GM21619 (cell line): ENCODE results near the gene OR10P1.
"Not testable (repeated sequence)": the region's sequence is repeated elsewhere in the genome, so short reads cannot be mapped to it uniquely, and the experiment has no call there.

Experiments used
- ATAC-seq: cut with Tn5 transposase; IDR thresholded peaks from one replicate; pipeline ENCODE4 v1.9.1; 2021; ENCODE audit not compliant: unreplicated experiment

Gene OR10P1, protein sequence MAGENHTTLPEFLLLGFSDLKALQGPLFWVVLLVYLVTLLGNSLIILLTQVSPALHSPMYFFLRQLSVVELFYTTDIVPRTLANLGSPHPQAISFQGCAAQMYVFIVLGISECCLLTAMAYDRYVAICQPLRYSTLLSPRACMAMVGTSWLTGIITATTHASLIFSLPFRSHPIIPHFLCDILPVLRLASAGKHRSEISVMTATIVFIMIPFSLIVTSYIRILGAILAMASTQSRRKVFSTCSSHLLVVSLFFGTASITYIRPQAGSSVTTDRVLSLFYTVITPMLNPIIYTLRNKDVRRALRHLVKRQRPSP

GRCh38 chr12:55636853-55637252 is at the start of gene OR10P1:
Gene OR10P1 (plus strand): TSS chr12:55636892. CDS start chr12:55636892, 0 bp downstream.
- no peak for ATAC-seq

GRCh38 chr12:55590152-55590551 is 46.5 kb upstream of the OR10P1 start:
- not testable (repeated sequence) for ATAC-seq

GRCh38 chr12:55607821-55608594 is 28.7 kb upstream of the OR10P1 start:
- ATAC-seq, result no peak

DNA sequence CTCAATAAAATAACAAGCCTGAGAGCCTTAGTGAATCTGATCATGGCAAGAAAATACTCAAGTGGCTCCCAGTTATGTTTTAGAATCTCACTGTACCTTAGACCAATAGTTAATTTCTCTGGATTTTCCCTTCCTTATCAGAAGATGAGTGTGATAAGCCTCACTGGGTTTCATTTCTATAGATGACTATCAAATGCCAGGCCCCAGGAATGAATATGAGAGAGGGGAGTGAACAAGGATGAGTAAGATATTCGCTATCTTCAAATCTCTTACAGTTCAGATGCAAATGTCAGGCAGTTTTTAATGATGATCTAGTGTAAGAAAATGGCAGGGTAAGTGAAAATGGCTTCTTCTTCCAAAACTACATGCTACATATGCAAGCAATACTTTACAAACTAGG is 26.1 kb upstream of the OR10P1 start:
- ATAC-seq, result no peak

GRCh38 chr12:55612646-55613045 is 24.0 kb upstream of the OR10P1 start:
- ATAC-seq, result no peak

DNA sequence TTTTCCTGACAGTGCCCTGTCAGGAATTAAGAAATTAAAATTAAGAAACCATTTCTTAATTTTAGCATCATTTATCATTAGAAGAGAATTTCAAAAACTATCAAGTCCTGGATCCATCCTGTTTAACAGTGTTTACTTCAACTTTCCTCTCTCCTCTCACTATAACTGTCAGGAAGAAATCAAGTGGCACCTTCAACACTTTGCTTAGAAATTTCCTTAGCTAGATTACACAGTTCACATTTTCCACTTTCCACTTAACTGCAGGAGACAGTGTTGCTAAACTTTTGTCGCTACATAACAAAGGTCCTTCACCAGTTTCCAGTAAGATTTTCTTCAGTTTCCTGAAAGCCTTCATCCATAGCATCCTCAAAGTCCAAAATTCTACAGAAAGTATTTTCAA is 21.9 kb upstream of the OR10P1 start:
- no peak for ATAC-seq

DNA sequence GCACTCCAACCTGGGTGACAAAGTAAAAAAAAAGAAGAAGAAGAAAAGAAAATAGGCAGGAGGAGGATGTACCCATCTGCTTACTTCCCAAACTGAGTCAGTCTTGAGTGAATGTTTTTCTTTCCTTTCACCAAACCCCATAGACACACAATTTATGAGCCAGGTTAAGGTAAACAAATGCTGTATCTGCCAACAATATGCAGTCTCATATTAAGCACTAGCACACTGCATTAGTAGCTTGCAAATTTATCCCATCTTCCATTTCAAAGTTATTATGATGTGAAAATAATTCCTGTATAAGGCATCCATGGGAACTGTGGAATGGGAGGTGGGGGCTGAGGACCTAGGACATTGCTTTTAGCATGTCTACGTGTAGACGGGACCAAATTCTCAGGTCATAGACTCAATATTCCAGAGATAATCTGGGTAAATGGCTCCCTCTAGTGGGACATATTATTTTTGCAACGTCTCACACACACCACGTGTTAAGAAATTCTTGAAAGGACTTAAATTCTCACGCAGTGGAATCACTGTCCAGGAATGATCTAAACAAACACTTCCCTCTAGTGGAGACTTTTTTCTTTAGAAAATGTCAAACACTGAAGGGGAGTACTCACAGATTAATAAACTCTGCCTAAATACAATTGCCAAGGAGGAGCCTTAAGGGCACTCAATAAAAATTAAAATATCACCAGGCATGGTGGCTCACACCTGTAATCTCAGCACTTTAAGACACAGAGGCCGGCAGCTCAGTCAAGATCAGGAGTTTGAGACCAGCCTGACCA is 17.1 kb upstream of the OR10P1 start:
- ATAC-seq, result peak; percentile 80

DNA sequence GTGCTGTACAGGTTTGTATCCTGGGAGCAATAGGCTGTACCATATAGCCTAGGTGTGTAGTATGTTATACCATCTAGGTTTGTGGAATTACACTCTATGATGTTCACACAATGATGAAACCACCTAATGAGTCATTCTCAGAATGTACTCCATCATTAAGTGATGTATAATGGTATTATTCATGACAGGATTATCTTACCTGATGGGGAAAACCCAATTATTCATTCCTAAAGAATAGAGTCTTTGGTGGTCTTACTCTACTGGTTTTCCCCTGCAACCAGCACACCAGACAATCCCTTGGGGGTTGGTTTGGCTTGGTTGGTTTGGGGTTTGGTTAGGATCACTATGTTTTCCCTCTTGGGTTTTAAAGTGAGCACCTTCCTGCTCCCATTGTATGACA is 12.6 kb upstream of the OR10P1 start:
- ATAC-seq, result peak; percentile 45

GRCh38 chr12:55626154-55626553 is 10.5 kb upstream of the OR10P1 start:
- no peak for ATAC-seq

GRCh38 chr12:55629058-55629841 is 7.4 kb upstream of the OR10P1 start:
- no peak for ATAC-seq

DNA sequence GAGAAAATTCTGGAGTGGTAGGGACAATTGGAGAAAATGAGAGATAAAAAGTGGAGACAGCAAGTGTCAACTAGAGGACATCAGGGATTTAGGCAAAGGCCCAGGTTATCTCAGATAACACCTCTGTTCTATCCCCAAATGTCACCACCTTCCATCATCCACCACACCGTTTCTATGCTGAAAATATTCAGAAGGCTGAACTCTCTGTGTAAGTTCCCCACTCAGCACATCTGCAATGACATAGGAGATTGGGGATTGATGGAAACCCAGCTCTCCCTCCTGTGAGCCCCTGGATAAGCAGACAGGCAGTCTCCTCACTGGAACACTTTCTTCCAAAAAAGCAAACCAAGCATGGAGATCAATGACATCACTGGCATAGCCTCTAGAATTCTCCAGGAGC is 5.6 kb upstream of the OR10P1 start:
- no peak for ATAC-seq

GRCh38 chr12:55631733-55632132 is 5.0 kb upstream of the OR10P1 start:
- no peak for ATAC-seq

GRCh38 chr12:55633151-55633550 is 3.5 kb upstream of the OR10P1 start:
- ATAC-seq, result no peak

DNA sequence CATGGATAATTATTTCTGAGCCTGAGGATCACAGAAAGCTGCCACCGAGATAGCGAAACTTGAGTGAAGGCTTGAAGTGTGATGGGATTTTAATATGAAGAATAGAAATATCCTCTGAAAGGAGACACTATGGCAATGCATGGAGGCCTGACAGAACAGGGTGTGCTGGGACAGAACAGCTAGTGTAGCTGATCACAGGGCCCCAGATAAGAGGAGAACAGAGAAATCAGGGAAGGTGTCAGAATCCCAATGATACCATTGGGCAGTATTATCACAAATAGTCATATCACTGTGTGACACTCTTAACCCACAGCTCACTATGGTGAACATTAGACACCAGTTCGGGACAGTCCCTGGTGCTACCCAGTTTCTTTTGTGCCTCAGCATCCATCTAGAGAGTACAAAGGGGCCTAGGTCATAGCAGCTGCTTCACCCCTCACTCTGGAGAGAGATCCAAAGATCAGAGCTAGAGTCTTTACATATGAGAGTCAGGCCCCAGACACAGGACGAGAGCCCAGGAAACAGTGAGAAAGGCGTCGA is 506 bp upstream of the OR10P1 start:
- no peak for ATAC-seq

GRCh38 chr12:55637467-55637866 is 775 bp downstream of the OR10P1 start:
- no peak for ATAC-seq

DNA sequence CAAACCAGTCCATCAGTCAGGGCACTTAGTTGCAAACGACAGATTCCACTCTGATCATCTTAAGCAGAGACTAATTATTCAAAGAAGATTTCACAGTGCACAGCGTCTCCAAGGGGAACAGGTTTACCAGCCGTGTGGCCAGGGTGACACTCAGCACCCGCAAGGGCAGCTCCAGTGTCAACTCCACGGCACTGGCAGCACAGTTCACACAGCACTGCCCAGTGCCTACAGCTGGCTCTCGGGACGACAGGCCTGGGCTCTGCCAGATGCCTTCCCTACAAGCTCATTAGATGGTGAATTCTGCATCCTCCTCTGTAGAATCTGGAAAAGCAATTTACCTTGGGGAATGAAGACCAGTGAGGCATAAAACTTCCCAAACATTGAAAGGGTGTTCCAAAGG is 4.9 kb downstream of the OR10P1 start:
- ATAC-seq, result no peak

- no peak for ATAC-seq
These were observed 5.6 kb downstream of the OR10P1 start for GRCh38 chr12:55642267-55642666.

DNA sequence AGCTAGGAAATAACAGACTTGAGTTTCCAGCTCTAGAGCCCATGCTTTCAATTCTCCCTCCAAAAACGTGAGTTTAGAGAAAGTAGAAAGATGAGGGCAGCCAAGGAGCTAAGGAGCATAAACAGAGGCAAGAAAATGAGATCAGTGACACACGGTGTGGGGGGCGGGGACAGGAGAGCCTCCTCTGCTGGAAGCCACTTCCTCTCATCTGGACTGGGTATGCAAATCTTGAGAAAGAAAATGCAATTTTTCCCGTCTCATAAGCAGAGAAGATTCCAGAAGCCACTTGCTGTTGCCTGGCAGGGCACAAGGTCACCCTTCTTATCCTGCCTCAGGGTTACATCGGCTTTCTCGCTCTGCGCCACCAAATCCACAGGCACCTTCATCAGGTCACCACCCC is 6.0 kb downstream of the OR10P1 start:
- ATAC-seq, result peak; percentile 36

GRCh38 chr12:55644591-55644990 is 7.9 kb downstream of the OR10P1 start:
- no peak for ATAC-seq

DNA sequence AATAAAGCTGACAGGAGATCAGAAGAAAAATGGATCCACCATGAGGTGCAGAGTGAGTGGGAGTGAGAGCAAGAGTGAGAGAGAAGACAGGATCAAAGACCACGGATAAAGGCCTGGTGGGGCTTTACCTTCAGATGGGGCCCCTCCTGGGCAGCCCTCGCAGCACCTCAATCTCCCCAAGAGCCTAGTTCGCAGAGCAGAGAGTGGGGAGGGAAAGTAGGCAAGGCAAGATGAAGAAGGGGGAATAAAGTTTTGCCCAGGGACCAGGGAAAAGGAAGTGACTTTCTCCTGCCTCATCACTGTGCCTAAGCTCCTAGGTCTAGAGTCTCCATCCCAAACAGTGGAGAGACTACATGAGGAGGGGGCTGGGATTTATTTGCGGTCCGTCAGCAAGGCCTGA is 10.3 kb downstream of the OR10P1 start:
- no peak for ATAC-seq
